Raji (cell line): ENCODE data around the gene TUBB1.

ENCODE experiments used
- POLR2A ChIP-seq: IDR thresholded peaks from 2 replicates; pipeline ENCODE4 v1.6.1; 2011; ENCODE audit warnings: low read depth, low read length, control low read depth; ENCODE audit not compliant: insufficient read depth

TUBB1 gene

GRCh38 chr20:59023616-59024015 is 4.4 kb downstream of the TUBB1 start:
- no peak for TF ChIP-seq POLR2A

DNA sequence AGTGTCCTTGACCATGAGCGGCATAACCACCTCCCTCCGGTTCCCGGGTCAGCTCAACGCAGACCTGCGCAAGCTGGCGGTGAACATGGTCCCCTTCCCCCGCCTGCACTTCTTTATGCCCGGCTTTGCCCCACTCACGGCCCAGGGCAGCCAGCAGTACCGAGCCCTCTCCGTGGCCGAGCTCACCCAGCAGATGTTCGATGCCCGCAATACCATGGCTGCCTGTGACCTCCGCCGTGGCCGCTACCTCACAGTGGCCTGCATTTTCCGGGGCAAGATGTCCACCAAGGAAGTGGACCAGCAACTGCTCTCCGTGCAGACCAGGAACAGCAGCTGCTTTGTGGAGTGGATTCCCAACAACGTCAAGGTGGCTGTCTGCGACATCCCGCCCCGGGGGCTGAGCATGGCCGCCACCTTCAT is 4.9 kb downstream of the TUBB1 start:
- TF ChIP-seq POLR2A: no peak

DNA sequence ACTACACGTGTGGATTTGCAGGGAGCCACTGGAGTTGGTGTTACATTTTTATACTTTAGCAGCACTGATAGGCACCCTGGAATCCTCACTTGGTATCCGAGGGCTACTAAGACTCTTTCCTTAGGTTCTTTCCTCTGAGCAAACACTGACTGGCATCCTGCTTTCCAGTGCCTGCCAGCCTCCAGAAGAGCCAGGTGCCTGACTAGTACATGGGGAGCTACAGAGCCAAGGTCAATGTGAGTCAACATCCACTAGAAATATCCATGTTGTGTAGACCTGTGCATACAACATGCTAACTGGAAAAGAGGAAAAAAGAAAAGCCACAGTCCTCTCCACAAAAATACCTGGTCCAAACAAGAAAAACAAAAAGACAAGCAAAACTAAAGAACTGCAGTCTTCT is 5.9 kb downstream of the TUBB1 start:
- no peak for TF ChIP-seq POLR2A

DNA sequence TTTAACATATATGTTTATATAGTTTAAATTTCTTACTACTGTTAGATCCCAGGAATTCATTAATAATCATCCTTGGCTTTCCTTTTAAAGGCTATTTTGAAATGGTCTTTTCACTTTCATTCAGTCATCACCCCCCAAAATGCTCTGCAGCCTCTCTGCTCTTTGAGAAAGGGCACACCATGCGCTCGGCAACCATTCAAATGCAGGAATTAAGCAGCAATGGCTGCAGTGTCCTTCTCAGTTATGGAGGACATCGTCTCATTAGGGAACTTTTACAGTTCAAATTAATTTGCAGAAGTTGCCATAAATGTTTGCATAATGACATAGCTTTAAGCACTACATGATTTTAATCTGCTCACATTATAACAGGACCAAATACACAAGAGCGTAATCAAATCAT is 6.3 kb downstream of the TUBB1 start:
- no peak for TF ChIP-seq POLR2A

- no peak for TF ChIP-seq POLR2A
Measured at GRCh38 chr20:59026904-59027740, 7.9 kb downstream of the TUBB1 start.

- no peak for TF ChIP-seq POLR2A
Measured at GRCh38 chr20:59027741-59028320, 8.6 kb downstream of the TUBB1 start.

DNA sequence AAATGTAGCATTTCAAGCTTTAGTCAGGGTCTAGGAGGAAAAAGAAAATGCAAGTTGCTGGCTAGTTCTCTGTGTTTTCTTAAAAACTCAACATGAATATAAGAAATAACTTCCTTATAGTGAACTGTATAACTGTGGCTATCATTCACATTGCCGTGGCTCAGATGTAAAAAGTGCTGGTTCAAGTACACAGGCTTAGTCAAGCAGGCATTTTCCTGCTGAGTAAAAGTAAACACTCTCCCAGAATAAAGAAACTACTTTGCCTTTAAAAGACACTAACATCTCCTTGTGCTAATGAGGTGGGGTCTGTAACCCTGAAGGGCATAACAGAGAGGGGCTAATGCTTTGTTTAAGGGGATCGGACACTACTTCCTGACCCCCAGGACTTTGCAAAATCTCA is 9.6 kb downstream of the TUBB1 start:
- TF ChIP-seq POLR2A: no peak

GRCh38 chr20:59030911-59031563 is 11.8 kb downstream of the TUBB1 start:
- no peak for TF ChIP-seq POLR2A

DNA sequence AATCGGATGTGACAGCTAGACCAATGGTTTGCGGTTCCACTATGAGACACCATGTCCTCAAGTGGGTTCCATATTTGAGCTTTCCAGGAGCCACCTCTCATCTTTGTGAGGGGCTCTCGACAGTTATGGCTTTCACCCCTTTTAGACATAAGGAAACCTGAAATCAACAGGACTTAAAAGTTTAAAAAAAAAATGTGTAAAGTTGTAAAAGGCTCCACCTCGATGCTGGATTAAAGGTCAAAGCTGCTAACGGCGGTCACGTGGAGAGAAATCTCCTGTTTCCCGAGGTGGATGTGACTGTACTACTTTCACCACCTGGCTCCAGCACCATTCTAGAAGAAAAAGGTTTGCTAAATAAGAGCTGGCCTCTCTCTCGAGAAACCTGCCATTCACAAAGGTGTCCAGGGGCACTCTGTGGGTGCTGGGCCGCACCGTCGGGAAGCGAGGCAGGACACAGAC is 12.4 kb downstream of the TUBB1 start:
- no peak for TF ChIP-seq POLR2A

GRCh38 chr20:59032023-59032712 is 12.9 kb downstream of the TUBB1 start, which contains the start of gene ATP5F1E:
ATP5F1E (minus strand) TSS chr20:59032335; CDS start chr20:59032251, 84 bp downstream.
- TF ChIP-seq POLR2A: peak; percentile 94

DNA sequence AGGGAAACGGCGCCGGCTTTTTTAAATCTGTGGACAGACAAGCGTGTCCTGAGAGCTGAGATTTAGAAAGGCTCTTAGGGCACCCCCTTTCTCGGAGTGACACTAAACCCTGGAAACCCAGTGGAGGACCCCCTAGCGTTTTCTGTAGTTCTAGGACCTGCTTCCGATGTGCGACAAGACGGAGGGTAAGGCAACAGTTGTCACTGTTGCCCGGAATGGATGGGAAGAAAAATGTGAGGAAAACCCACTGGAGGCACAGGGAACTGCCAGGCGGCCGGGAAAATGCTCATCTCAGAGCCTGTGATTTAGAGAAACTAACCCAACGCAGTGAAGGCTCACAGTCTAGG is 13.5 kb downstream of the TUBB1 start:
- no peak for TF ChIP-seq POLR2A

GRCh38 chr20:59033093-59033492 is 13.9 kb downstream of the TUBB1 start:
- TF ChIP-seq POLR2A: no peak

GRCh38 chr20:59033616-59034165 is 14.5 kb downstream of the TUBB1 start:
- TF ChIP-seq POLR2A: no peak

DNA sequence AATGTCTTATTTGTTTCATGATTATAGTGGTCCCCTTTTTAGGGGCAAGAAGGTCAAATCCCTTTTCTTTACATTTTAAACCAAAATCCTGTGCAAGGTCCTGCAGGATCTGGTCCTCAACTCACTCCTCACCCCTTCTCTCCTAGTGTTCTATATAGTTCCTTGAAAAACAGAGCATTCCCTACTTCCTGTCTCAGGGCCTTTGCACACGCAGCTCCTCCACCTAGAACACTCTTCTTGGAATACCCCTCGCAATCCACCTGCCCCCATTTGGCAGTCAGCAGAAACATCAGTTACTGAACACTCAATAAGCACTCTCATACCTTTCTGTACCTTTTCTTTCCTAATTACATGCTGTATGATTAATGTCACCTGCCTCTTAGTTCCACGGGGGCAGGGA is 16.2 kb downstream of the TUBB1 start:
- no peak for TF ChIP-seq POLR2A

GRCh38 chr20:59037386-59037785 is 18.2 kb downstream of the TUBB1 start:
- no peak for TF ChIP-seq POLR2A

DNA sequence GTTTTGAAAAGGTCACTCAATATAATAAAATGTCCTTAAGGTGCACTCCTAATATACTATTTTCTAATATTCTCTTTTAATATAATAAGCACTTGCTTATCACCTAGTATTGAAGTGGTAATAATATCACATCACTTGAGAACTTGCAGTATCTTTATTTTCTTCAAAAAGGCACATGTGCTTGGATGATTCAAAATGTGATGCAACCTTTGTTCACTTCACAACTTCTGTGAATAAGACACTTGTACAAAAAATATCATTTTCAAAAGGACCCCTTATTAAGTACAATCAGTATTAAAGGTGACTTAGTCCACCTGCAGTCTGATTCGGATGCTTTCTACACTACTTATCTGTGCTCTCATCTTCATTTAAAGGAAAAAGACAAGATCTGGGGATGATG is 20.0 kb downstream of the TUBB1 start:
- TF ChIP-seq POLR2A: no peak

GRCh38 chr20:59040667-59041066 is 21.4 kb downstream of the TUBB1 start:
- no peak for TF ChIP-seq POLR2A
